HG03520 (cell line): ENCODE measurements around the gene IL21R.
"Not testable (repeated sequence)": the region's sequence is repeated elsewhere in the genome, so short reads cannot be mapped to it uniquely, and the experiment has no call there.

ENCODE experiments used
- ATAC-seq: cut with Tn5 transposase; IDR thresholded peaks from one replicate; pipeline ENCODE4 v1.9.1; 2021; ENCODE audit warnings: mild to moderate bottlenecking, moderate library complexity; ENCODE audit not compliant: unreplicated experiment

IL21R gene

GRCh38 chr16:27441998-27442397, 40.0 kb downstream of the IL21R start:
- no peak for ATAC-seq

GRCh38 chr16:27444015-27444414, 42.0 kb downstream of the IL21R start:
- ATAC-seq, result no peak

DNA sequence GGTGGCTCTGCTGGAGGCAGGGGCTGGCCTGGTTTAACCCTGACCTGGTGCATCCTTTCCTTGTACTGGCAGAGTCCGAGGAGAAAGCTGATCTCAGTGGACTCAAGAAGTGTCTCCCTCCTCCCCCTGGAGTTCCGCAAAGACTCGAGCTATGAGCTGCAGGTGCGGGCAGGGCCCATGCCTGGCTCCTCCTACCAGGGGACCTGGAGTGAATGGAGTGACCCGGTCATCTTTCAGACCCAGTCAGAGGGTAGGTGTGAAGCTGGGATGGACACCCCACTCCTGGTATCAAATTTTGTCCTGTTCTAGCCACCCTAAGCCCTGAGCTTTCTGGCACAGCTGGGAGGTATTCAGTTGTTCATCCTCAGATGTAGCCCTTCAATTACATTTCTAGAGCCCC, 42.5 kb downstream of the IL21R start:
- ATAC-seq, result no peak

DNA sequence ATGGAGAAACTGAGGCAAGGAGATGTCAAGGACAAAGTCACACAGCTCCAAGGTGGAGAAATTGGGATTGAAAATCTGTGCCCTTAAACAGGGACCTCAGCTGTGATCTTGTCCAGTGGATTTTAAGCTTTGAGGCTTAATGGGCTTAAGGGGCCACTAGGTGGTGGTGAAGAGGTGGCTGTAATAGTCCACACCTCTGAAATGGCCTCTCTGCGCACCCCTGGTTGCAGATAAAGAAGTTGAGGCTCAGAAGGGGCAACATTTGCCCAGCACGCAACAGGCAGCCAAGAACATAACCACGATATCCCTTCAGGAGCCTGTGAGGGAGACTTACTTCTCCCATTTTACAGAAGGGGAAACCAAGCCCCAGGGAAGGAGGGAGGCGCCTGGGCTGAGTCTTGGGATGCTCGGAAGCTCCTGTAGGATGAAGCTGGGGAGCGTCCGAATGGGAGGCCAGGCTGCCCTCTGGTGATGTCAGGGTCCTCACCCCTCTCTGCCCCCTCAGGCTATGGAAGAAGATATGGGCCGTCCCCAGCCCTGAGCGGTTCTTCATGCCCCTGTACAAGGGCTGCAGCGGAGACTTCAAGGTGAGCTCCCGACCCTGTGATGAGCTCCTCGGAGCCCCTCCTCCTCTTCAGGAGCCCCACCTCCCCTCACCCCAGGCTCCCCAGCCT, 43.7 kb downstream of the IL21R start:
- ATAC-seq, result no peak

DNA sequence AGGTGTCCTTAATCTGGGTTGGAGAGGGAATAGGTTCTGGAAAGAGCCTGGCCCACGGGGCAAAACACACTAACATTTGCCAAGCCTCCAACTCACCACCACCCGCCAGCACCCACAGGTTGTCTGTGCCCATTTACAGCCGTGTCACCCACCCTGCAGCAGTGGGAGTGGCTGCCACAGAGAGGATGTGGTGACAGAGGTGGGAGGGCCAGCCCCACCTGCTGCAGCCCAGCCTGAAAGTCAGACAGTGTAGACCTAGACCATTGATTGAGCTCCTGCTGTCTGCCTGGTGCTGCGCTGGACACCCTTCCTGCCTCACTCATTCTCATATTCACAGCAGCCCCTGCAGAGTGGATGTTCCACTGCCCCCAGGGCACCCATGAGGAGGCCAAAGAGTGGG, 44.7 kb downstream of the IL21R start:
- no peak for ATAC-seq

GRCh38 chr16:27447301-27447700, 45.3 kb downstream of the IL21R start:
- ATAC-seq, result no peak

DNA sequence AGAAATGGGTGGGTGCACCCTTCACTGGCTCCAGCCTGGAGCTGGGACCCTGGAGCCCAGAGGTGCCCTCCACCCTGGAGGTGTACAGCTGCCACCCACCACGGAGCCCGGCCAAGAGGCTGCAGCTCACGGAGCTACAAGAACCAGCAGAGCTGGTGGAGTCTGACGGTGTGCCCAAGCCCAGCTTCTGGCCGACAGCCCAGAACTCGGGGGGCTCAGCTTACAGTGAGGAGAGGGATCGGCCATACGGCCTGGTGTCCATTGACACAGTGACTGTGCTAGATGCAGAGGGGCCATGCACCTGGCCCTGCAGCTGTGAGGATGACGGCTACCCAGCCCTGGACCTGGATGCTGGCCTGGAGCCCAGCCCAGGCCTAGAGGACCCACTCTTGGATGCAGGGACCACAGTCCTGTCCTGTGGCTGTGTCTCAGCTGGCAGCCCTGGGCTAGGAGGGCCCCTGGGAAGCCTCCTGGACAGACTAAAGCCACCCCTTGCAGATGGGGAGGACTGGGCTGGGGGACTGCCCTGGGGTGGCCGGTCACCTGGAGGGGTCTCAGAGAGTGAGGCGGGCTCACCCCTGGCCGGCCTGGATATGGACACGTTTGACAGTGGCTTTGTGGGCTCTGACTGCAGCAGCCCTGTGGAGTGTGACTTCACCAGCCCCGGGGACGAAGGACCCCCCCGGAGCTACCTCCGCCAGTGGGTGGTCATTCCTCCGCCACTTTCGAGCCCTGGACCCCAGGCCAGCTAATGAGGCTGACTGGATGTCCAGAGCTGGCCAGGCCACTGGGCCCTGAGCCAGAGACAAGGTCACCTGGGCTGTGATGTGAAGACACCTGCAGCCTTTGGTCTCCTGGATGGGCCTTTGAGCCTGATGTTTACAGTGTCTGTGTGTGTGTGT, 46.8 kb downstream of the IL21R start:
- ATAC-seq, result no peak

DNA sequence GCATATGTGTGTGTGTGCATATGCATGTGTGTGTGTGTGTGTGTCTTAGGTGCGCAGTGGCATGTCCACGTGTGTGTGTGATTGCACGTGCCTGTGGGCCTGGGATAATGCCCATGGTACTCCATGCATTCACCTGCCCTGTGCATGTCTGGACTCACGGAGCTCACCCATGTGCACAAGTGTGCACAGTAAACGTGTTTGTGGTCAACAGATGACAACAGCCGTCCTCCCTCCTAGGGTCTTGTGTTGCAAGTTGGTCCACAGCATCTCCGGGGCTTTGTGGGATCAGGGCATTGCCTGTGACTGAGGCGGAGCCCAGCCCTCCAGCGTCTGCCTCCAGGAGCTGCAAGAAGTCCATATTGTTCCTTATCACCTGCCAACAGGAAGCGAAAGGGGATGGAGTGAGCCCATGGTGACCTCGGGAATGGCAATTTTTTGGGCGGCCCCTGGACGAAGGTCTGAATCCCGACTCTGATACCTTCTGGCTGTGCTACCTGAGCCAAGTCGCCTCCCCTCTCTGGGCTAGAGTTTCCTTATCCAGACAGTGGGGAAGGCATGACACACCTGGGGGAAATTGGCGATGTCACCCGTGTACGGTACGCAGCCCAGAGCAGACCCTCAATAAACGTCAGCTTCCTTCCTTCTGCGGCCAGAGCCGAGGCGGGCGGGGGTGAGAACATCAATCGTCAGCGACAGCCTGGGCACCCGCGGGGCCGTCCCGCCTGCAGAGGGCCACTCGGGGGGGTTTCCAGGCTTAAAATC, 47.6 kb downstream of the IL21R start:
- ATAC-seq, result peak; percentile 39

DNA sequence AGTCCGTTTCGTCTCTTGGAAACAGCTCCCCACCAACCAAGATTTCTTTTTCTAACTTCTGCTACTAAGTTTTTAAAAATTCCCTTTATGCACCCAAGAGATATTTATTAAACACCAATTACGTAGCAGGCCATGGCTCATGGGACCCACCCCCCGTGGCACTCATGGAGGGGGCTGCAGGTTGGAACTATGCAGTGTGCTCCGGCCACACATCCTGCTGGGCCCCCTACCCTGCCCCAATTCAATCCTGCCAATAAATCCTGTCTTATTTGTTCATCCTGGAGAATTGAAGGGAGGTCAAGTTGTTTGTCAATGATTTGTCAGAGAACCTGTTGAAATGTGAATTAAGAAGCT, 48.2 kb downstream of the IL21R start:
- ATAC-seq, result peak; percentile 8

GRCh38 chr16:27452569-27453493, 50.9 kb downstream of the IL21R start:
- ATAC-seq, result no peak

GRCh38 chr16:27453494-27453825, 51.5 kb downstream of the IL21R start:
- ATAC-seq, result no peak

- no peak for ATAC-seq
These were observed 53.7 kb downstream of the IL21R start for GRCh38 chr16:27455700-27456099.

DNA sequence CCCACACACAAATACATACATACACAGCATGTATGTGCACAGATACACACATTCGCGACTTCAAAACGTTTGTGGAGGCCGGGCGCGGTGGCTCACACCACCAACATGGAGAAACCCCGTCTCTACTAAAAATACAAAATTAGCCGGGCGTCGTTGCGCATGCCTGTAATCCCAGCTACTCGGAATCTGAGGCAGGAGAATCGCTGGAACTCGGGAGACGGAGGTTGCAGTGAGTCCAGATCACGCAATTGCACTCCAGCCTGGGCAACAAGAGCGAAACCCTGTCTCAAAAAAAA, 55.6 kb downstream of the IL21R start:
- ATAC-seq, result not testable (repeated sequence)

GRCh38 chr16:27458258-27458657, 56.3 kb downstream of the IL21R start:
- no peak for ATAC-seq

DNA sequence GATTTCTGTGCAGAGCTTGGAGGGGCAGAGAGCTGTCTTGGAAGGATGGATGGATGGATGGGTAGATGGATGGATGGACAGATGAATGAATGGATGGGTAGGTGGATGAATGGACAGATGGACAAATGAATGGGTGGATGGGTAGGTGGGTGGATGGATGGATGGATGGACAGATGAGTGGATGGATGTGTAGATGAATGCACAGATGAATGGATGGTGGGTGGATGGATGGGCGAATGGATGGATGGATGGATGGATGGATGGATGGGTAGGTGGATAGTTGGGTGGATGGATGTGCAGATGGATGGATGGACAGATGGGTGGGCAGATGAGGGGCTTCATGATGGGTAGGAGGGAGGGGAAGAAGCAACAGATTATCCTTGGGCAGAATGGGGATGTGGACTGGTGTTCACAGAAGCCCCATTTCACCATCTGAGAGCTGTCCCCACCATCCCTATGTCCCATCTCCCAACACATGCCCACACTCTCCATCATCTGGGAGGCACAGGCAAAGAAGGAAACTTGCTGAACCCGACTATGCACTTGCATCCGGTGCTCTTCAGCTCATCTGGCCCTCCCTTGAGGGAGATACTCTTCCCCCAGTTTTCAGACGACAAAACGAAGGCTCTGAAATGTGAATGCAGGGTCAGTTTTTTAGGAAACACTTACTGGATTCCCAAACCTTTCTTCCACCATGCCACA, 57.2 kb downstream of the IL21R start:
- no peak for ATAC-seq

DNA sequence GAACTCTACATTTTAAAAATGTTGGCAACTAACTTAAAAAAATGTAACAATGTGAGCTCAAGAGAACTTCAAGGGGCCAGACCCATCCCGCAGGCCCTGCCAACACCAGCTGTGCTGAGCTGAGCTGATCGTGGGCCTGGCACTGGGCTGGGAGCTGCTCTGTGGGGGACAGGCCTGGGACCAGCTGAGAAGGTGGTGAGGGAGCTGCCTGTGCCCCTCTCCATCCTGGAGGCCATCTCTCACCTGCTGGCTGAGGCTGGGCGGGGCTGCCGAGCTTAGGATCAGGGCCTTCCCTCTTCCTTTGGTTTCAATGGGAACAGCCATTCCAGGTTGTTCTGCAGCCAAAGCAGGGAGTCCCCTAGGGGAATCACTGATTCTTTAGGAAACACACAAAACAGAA, 58.2 kb downstream of the IL21R start:
- ATAC-seq, result no peak

- ATAC-seq, result no peak
These were observed 58.9 kb downstream of the IL21R start for GRCh38 chr16:27460663-27461482.

DNA sequence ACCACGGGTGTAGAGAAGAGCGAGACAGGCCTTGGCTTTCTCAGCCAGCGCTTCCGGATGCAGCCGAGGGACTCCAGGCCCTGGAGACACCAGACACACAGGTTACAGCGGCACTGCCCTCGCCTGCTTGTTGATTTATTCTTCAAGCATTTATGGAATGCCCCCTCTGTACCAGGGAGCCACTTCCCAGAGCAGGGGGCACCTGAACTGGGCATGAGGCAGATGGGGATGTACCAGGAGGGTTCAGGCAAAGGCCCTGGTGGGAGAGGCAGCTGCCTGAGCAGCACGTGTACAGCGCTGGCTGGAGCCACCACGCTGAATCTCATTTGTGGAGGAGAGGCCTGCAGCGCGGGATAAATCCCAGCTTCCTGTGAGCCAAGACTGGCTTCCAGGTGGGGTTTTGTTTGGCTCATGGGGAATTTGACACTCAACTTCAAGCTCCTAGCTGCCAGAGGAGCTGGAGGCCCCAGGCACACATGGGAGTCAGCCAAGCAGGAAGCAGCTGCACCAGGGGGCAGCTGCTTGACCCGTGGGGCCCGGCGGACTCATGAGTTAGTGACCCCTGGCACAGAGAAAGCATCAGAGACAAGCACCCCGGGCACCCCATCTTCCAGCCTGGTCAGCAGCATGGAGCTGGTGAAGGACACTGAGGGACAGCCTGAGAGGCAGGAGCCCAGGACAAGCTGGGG, 59.7 kb downstream of the IL21R start:
- no peak for ATAC-seq
